ENCODE results near the gene C10orf105. TPM values are rescaled to one million over a fixed set of nuclear protein-coding genes. Genes with fewer than 3 reads are reported as not detected.

C10orf105 gene
- total and polyA plus RNA-seq, 8 donors: 0.17 to 1.0 (median 0.57) TPM

GRCh38 chr10:71687077-71687476, 32.5 kb downstream of the C10orf105 start:
- no peak overlapping the region for H3K27ac ChIP-seq
- H3K4me1 ChIP-seq: peaks cover 0 to 6% of the 10 kb centered on the region in 2 donors
- H3K27me3 ChIP-seq: no peaks in the 10 kb centered on the region
- no peak for ATAC-seq
- H3K4me3 ChIP-seq: no peak overlapping the region
- no peaks in the 10 kb centered on the region for H3K36me3 ChIP-seq
- TF ChIP-seq CTCF (IDR thresholded peaks at IDR 0.05): no peak
- DNase-seq: peak in 1 of 4 donors; percentile 22
- intact Hi-C loops (cut with DNase I): no loop called here
- H3K9me3 ChIP-seq: no peaks in the 10 kb centered on the region

GRCh38 chr10:71685554-71686232, 33.9 kb downstream of the C10orf105 start:
- DNase-seq: peak in 1 of 4 donors; percentile 49
- ATAC-seq: no peak

GRCh38 chr10:71684356-71685173, 35.0 kb downstream of the C10orf105 start:
- Histone ChIP-seq H3K4me3 (no peak overlapping the region), H3K27ac (no peak overlapping the region), H3K27me3 (no peaks in the 10 kb centered on the region), H3K4me1 (peaks cover 0 to 6% of the 10 kb centered on the region in 2 donors), H3K36me3 (no peaks in the 10 kb centered on the region), H3K9me3 (no peaks in the 10 kb centered on the region)
- no peak for TF ChIP-seq CTCF (IDR thresholded peaks at IDR 0.05)
- intact Hi-C loops (cut with DNase I): no loop called here
- DNase-seq (no peak), ATAC-seq (peak; percentile 43)

More at GRCh38 chr10:71685554-71686232, 33.9 kb downstream of the C10orf105 start:
- peaks cover 0 to 6% of the 10 kb centered on the region in 2 donors for H3K4me1 ChIP-seq
- H3K4me3 ChIP-seq: no peak overlapping the region
- intact Hi-C loops (cut with DNase I): no loop called here
- H3K27ac ChIP-seq: no peak overlapping the region
- H3K36me3 ChIP-seq: no peaks in the 10 kb centered on the region
- no peak for TF ChIP-seq CTCF (IDR thresholded peaks at IDR 0.05)
- H3K27me3 ChIP-seq: no peaks in the 10 kb centered on the region
- no peaks in the 10 kb centered on the region for H3K9me3 ChIP-seq

GRCh38 chr10:71683301-71683700, 36.3 kb downstream of the C10orf105 start:
- Histone ChIP-seq H3K4me1 (peaks cover 0 to 6% of the 10 kb centered on the region in 2 donors), H3K36me3 (no peaks in the 10 kb centered on the region), H3K9me3 (no peaks in the 10 kb centered on the region), H3K27me3 (no peaks in the 10 kb centered on the region), H3K4me3 (no peak overlapping the region), H3K27ac (no peak overlapping the region)
- ATAC-seq (no peak), DNase-seq (no peak)
- intact Hi-C loops (cut with DNase I): no loop called here
- no peak for TF ChIP-seq CTCF (IDR thresholded peaks at IDR 0.05)

- no peak for DNase-seq
- H3K36me3 ChIP-seq: no peaks in the 10 kb centered on the region
- no peaks in the 10 kb centered on the region for H3K9me3 ChIP-seq
- ATAC-seq: no peak
- H3K27me3 ChIP-seq: no peaks in the 10 kb centered on the region
- no peak overlapping the region for H3K4me3 ChIP-seq
- intact Hi-C loops (cut with DNase I): no loop called here
- H3K27ac ChIP-seq: no peak overlapping the region
- H3K4me1 ChIP-seq: peaks cover 0 to 6% of the 10 kb centered on the region in 2 donors
- no peak for TF ChIP-seq CTCF (IDR thresholded peaks at IDR 0.05)
Observed at GRCh38 chr10:71681977-71682376, 37.6 kb downstream of the C10orf105 start.
